GM23338 (cell line): Measurements from ENCODE around the gene PUS1. TPM values are rescaled to one million over a fixed set of nuclear protein-coding genes. Genes with fewer than 3 reads are reported as not detected.

Source experiments
- ATAC-seq: fragments of 200-7000 bp; cut with Tn5 transposase; 3 replicates; pipeline ENCODE4 v1.9.1; 2020
- DNase-seq: peaks from one replicate; pipeline ENCODE4 v3.0.0-alpha.2; 2015; ENCODE audit warnings: low spot score
- H2AFZ ChIP-seq: fragments of 200-600 bp; sonication (generic); 2 replicates; pipeline ENCODE4 v1.8.0; 2016; ENCODE audit warnings: antibody characterized with exemption, mild to moderate bottlenecking, moderate library complexity
- H3F3A ChIP-seq: fragments of 200-600 bp; sonication (generic); replicated peaks from 2 replicates; pipeline ENCODE4 v1.8.0; 2017; ENCODE audit warnings: antibody characterized with exemption, mixed run types, low read depth
- H3K27ac ChIP-seq: fragments of 200-600 bp; sonication (generic); 2 replicates; pipeline ENCODE4 v1.6.1; 2016; ENCODE audit warnings: low read depth
- H3K27me3 ChIP-seq: fragments of 200-600 bp; sonication (generic); 2 replicates; pipeline ENCODE4 v1.8.0; 2016; ENCODE audit warnings: mild to moderate bottlenecking, mixed run types, moderate library complexity; ENCODE audit not compliant: insufficient read depth
- H3K36me3 ChIP-seq: fragments of 200-600 bp; sonication (generic); 2 replicates; pipeline ENCODE4 v1.8.0; 2016; ENCODE audit warnings: mild to moderate bottlenecking; ENCODE audit not compliant: insufficient read depth
- H3K4me1 ChIP-seq: fragments of 200-600 bp; sonication (generic); 2 replicates; pipeline ENCODE4 v1.8.0; 2016; ENCODE audit warnings: mild to moderate bottlenecking, moderate library complexity; ENCODE audit not compliant: insufficient read depth
- H3K4me2 ChIP-seq: fragments of 200-600 bp; sonication (generic); 2 replicates; pipeline ENCODE4 v1.7.1; 2017; ENCODE audit warnings: mixed run types
- H3K4me3 ChIP-seq: fragments of 200-600 bp; sonication (generic); 2 replicates; pipeline ENCODE4 v1.6.1; 2016; ENCODE audit warnings: mixed run types
- H3K79me2 ChIP-seq: fragments of 200-600 bp; sonication (generic); replicated peaks from 2 replicates; pipeline ENCODE4 v1.8.0; 2017; ENCODE audit warnings: mild to moderate bottlenecking; ENCODE audit not compliant: insufficient read depth
- H3K9me2 ChIP-seq: fragments of 200-600 bp; sonication (generic); 2 replicates; pipeline ENCODE4 v1.8.0; 2017; ENCODE audit not compliant: insufficient read depth
- H4K20me1 ChIP-seq: fragments of 200-600 bp; sonication (generic); replicated peaks from 2 replicates; pipeline ENCODE4 v1.8.0; 2017; ENCODE audit warnings: mild to moderate bottlenecking; ENCODE audit not compliant: insufficient read depth
- H3K27ac Mint-ChIP-seq: 2 replicates; pipeline ENCODE4 v1.8.0; 2020; ENCODE audit warnings: inconsistent platforms, mild to moderate bottlenecking, moderate library complexity, mixed read lengths
- H3K27me3 Mint-ChIP-seq: 3 replicates; pipeline ENCODE4 v1.8.0; 2022; ENCODE audit warnings: low read depth, mild to moderate bottlenecking, moderate library complexity, mixed read lengths, inconsistent platforms; ENCODE audit not compliant: insufficient read depth, poor library complexity
- H3K36me3 Mint-ChIP-seq: 3 replicates; pipeline ENCODE4 v1.8.0; 2021; ENCODE audit warnings: low read depth, mild to moderate bottlenecking, inconsistent platforms, moderate library complexity, mixed read lengths
- H3K4me1 Mint-ChIP-seq: 3 replicates; pipeline ENCODE4 v1.8.0; 2020; ENCODE audit warnings: mild to moderate bottlenecking, inconsistent platforms, mixed read lengths
- H3K4me3 Mint-ChIP-seq: 3 replicates; pipeline ENCODE4 v1.8.0; 2021; ENCODE audit warnings: moderate library complexity, mild to moderate bottlenecking, inconsistent platforms, mixed read lengths
- H3K9me3 Mint-ChIP-seq: 3 replicates; pipeline ENCODE4 v1.8.0; 2020; ENCODE audit warnings: moderate library complexity, mild to moderate bottlenecking, inconsistent platforms, mixed read lengths
- CREB1 ChIP-seq: fragments of 250-450 bp; sonication (Bioruptor Pico); IDR thresholded peaks from 2 replicates; pipeline ENCODE4 v1.5.0; 2020; ENCODE audit warnings: low read depth, mild to moderate bottlenecking, moderate library complexity
- EZH2 ChIP-seq: fragments of 200-600 bp; sonication (generic); IDR thresholded peaks from one replicate; pipeline ENCODE4 v1.8.0; 2017; ENCODE audit warnings: antibody characterized with exemption, mild to moderate bottlenecking, low read depth; ENCODE audit not compliant: unreplicated experiment
- EZH2phosphoT487 ChIP-seq: fragments of 200-600 bp; sonication (generic); IDR thresholded peaks from one replicate; pipeline ENCODE4 v1.8.1; 2018; ENCODE audit warnings: antibody characterized with exemption; ENCODE audit not compliant: unreplicated experiment
- JUNB ChIP-seq: IDR thresholded peaks from one replicate; pipeline ENCODE4 v1.6.1; 2016; ENCODE audit warnings: antibody characterized with exemption; ENCODE audit not compliant: unreplicated experiment
- NANOG ChIP-seq: IDR thresholded peaks from 2 replicates; pipeline ENCODE4 v1.6.1; 2016; ENCODE audit warnings: antibody characterized with exemption, borderline replicate concordance
- POLR2AphosphoS5 ChIP-seq: IDR thresholded peaks from 2 replicates; pipeline ENCODE4 v1.6.1; 2016; ENCODE audit warnings: antibody characterized with exemption, low read depth
- REST ChIP-seq: IDR thresholded peaks from one replicate; pipeline ENCODE4 v1.6.1; 2018; ENCODE audit warnings: antibody characterized with exemption; ENCODE audit not compliant: unreplicated experiment
- STAT1 ChIP-seq: IDR thresholded peaks from one replicate; pipeline ENCODE4 v1.6.1; 2016; ENCODE audit warnings: antibody characterized with exemption; ENCODE audit not compliant: unreplicated experiment
- ZNF331 ChIP-seq: fragments of 250-450 bp; sonication (Bioruptor Pico); IDR thresholded peaks from 2 replicates; pipeline ENCODE4 v1.5.0; 2020; ENCODE audit warnings: low read depth, mild to moderate bottlenecking, moderate library complexity
- long read RNA-seq: library from polyadenylated mRNA; unstranded; transcript quantifications from one replicate; pipeline ENCODE4 v2.0.0, GENCODE V29; 2020; ENCODE audit not compliant: unreplicated experiment
- polyA plus RNA-seq: library from polyadenylated mRNA; unstranded; fragments of >200 nt; fragmentation: Nextera tagmentation; extraction: Ambion mirVana; gene quantifications from 2 replicates; pipeline ENCODE4 v1.2.1, GENCODE V29; 2016
- total RNA-seq: library from RNA; depleted of rRNA; stranded (reverse); fragments of >200 nt; shearing (Covaris generic); gene quantifications from 2 replicates; pipeline ENCODE4 v1.2.3, GENCODE V29; 2014; rRNA removed
- TF ChIP-seq, protein P1 (sequence below): IDR thresholded peaks from 2 replicates; pipeline ENCODE4 v1.6.1; 2016; ENCODE audit warnings: antibody characterized with exemption
- TF ChIP-seq, protein P2 (sequence below), 2 experiments: fragments of 200-600 bp in 1 of 2; sonication (generic) in 1 of 2; conservative IDR thresholded peaks; 2 replicates each; pipeline versions ENCODE4 v1.5.1 to v1.6.1; 2016 to 2017; ENCODE audit warnings: antibody characterized with exemption in 2 of 2, low read depth in 2 of 2, mild to moderate bottlenecking in 2 of 2, moderate library complexity in 1 of 2

The PUS1 gene
- total RNA-seq (72.7 and 73.0 TPM in 2 replicates), polyA plus RNA-seq (52.4 and 59.3 TPM in 2 replicates)
- long read RNA-seq, full-length matches to known transcripts, result 5 of 15 reads
- long read RNA-seq, partial matches to known transcripts, result 2 of 15 reads
- long read RNA-seq, other reads (novel, unspliced or antisense), result 8 of 15 reads

DNA sequence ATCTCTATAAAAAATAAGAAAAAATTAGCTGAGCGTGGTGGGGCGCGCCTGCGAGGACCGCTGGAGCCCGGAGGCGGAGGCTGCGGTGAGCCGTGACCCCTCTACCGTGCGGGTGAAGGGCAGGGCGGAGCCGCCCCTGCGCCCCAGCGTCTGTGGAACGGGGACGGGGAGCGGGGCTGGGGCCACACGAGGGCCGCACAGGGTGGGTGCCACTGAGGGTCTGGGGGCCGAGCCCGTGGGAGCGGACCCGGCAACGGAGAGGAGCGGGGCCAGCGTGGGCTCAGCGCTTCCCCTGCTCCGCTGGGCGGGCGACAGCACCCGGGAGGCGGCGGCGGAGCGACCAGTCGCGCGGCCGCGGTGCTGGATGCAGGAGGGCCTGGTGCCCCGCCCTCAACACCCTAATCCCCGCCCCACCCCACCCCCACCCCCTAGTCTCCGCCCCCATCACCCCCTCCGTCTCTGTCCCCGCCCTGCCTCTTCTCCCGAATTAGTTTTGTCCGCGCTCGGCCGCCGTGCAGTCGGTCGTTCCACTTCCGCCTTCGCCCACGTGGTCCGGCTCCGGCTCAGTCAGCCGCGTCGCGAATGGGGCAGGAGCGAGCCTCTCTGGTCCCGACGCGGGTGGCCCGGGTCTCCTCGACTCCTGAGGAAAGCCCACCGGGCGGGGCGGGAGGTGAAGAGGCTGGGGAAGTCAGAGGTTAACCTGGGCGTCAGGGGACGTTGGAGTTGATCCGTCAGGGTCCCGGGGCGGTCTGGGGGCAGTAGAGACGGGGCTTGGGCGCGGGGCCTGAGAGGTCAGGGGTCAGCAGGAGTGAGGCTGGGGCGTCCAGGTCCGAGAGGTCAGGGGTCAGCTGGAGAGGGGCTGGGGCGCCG, at the start of gene PUS1:
Gene PUS1, plus strand, starts transcription at position 566 of the 870 bp plus-strand sequence. CDS start 447 bp downstream, outside the sequence.
- Mint-ChIP-seq H3K9me3 (peaks cover 16% of the 10 kb centered on the region), H3K27me3 (peaks cover 18% of the 10 kb centered on the region), H3K27ac (peak within 1 kb of the TSS; percentile 98), H3K4me1 (peaks cover 16% of the 10 kb centered on the region), H3K36me3 (peaks cover 44% of the 10 kb centered on the region), H3K4me3 (peak within 1 kb of the TSS; percentile 97)
- Histone ChIP-seq H3K79me2 (peaks cover 25% of the 10 kb centered on the region), H3K27me3 (no peaks in the 10 kb centered on the region), H3K4me1 (peaks cover 9% of the 10 kb centered on the region), H3K4me2 (peak within 1 kb of the TSS; percentile 93), H3F3A (0 out of 2 replicates have a peak, but pooled peaks cover 13% of the 10 kb centered on the region), H4K20me1 (peaks cover 4% of the 10 kb centered on the region; the same call in 1 of the 2 replicates), H2AFZ (peak within 1 kb of the TSS; percentile 92), H3K4me3 (peak within 1 kb of the TSS; percentile 95), H3K36me3 (peaks cover 27% of the 10 kb centered on the region), H3K27ac (peak within 1 kb of the TSS; percentile 79; the same call in 1 of the 2 replicates), H3K9me2 (no peaks in the 10 kb centered on the region)
- ATAC-seq (peak; percentile 80), DNase-seq (peak; percentile 96)
- no peak for TF ChIP-seq EZH2phosphoT487
- TF ChIP-seq STAT1, result no peak
- TF ChIP-seq, protein P1, sequence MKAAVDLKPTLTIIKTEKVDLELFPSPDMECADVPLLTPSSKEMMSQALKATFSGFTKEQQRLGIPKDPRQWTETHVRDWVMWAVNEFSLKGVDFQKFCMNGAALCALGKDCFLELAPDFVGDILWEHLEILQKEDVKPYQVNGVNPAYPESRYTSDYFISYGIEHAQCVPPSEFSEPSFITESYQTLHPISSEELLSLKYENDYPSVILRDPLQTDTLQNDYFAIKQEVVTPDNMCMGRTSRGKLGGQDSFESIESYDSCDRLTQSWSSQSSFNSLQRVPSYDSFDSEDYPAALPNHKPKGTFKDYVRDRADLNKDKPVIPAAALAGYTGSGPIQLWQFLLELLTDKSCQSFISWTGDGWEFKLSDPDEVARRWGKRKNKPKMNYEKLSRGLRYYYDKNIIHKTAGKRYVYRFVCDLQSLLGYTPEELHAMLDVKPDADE, result peak; percentile 72
- TF ChIP-seq REST, result peak; percentile 30
- TF ChIP-seq EZH2, result no peak
- TF ChIP-seq ZNF331, result no peak
- TF ChIP-seq, protein P2, sequence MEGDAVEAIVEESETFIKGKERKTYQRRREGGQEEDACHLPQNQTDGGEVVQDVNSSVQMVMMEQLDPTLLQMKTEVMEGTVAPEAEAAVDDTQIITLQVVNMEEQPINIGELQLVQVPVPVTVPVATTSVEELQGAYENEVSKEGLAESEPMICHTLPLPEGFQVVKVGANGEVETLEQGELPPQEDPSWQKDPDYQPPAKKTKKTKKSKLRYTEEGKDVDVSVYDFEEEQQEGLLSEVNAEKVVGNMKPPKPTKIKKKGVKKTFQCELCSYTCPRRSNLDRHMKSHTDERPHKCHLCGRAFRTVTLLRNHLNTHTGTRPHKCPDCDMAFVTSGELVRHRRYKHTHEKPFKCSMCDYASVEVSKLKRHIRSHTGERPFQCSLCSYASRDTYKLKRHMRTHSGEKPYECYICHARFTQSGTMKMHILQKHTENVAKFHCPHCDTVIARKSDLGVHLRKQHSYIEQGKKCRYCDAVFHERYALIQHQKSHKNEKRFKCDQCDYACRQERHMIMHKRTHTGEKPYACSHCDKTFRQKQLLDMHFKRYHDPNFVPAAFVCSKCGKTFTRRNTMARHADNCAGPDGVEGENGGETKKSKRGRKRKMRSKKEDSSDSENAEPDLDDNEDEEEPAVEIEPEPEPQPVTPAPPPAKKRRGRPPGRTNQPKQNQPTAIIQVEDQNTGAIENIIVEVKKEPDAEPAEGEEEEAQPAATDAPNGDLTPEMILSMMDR (conservative IDR thresholded peaks at IDR 0.05; ENCODE audit: low read depth in 2 of 2), result no peak
- peak; percentile 87 for TF ChIP-seq POLR2AphosphoS5
- no peak for TF ChIP-seq CREB1 (CRISPR knock-in tag)
- TF ChIP-seq JUNB, result no peak
- TF ChIP-seq NANOG, result no peak
